COLO829 (cell line): ENCODE results near the gene BBS7.
A peak's percentile ranks its signal among the peaks of the same experiment; 100 is the strongest.

Source experiments
- DNase-seq: peaks from one replicate; pipeline ENCODE4 v3.0.0; 2012; ENCODE audit warnings: low spot score

Gene BBS7

GRCh38 chr4:121790976-121791375 lies 79.3 kb downstream of the BBS7 start:
- no peak for DNase-seq

- peak; percentile 80 for DNase-seq
Measured at GRCh38 chr4:121789960-121790829, 80.1 kb downstream of the BBS7 start.

GRCh38 chr4:121789455-121789854 lies 80.8 kb downstream of the BBS7 start:
- DNase-seq, result no peak

- DNase-seq, result no peak
Measured at GRCh38 chr4:121788896-121789295, 81.4 kb downstream of the BBS7 start.

GRCh38 chr4:121786221-121786620 lies 84.1 kb downstream of the BBS7 start:
- DNase-seq, result no peak

- DNase-seq, result no peak
Measured at GRCh38 chr4:121785479-121785878, 84.8 kb downstream of the BBS7 start.

GRCh38 chr4:121784975-121785374 lies 85.3 kb downstream of the BBS7 start:
- peak; percentile 73 for DNase-seq

- no peak for DNase-seq
Measured at GRCh38 chr4:121784401-121784800, 85.9 kb downstream of the BBS7 start.

- DNase-seq, result no peak
Measured at GRCh38 chr4:121783210-121783609, 87.1 kb downstream of the BBS7 start.

- DNase-seq, result no peak
Measured at GRCh38 chr4:121778991-121779628, 91.2 kb downstream of the BBS7 start.

- DNase-seq, result no peak
Measured at GRCh38 chr4:121777625-121778024, 92.6 kb downstream of the BBS7 start.

GRCh38 chr4:121776610-121777401 lies 93.5 kb downstream of the BBS7 start:
- no peak for DNase-seq
